T-helper 2 cell (primary cell): Measurements from ENCODE around the gene ZNF417.
"Not testable (repeated sequence)": the region's sequence is repeated elsewhere in the genome, so short reads cannot be mapped to it uniquely, and the experiment has no call there.

ENCODE experiments used
- DNase-seq, 5 experiments: peaks; one replicate each; pipeline versions ENCODE4 v3.0.0 to v3.0.0-alpha.2; 2012 to 2022

ZNF417 gene

GRCh38 chr19:57887195-57887941, 29.0 kb downstream of the ZNF417 start:
- DNase-seq = no peak

DNA sequence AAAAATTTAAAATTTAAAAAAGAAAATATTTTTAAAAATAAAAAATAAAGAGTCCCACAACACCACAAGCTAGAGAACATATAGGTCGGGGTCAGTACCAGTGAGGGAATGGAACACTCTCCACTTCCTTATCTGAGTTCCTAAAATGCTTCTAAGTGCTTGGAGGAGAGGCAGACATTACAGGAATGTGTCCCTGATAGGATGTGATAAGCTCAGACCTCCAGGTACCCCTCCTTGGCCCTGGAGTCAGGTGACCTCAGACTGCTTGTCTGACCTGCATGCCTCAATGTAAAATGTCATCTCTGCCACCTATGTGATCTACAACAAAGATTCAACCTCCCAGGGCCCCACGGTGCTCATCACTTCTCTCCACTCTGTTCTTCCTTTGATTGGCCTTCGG, 30.3 kb downstream of the ZNF417 start:
- no peak for DNase-seq

- not testable (repeated sequence) for DNase-seq
These were observed 42.3 kb downstream of the ZNF417 start for GRCh38 chr19:57873883-57874799.

DNA sequence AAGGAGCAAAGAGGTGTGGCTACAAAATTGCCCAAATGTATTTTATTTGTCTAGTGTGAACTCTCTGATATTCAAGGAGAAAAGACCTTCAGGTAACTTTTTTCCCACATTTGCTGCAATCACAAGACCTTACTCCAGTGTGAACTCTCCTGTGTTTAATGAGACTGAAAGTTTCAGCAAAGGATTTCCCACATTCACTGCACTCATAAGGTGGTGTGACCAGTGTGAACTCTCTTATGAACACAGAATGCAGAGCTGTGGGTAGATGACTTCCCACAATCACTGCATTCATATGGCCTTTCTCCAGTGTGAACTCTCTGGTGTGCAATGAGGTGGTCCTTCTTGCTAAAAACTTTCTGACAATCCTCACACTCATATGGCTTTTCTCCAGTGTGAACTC, 43.9 kb downstream of the ZNF417 start:
- no peak for DNase-seq

DNA sequence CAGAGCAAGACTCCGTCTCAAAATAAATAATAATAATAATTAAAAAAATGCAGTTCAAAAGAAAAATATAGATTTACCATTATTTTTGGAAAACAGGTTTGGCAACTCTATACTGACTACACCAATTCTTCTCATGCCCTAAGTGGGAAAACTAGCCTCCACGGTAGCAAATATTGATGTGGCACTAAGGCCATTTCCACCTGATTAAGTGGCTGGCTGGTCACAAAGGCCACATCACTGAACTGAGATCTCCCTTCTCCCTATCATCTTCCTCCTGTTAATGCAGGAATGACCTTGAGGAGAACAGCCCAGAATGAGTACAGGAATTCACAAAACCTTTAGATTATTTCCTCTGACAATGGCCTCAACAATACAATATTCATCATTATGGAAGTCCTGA, 46.2 kb downstream of the ZNF417 start:
- no peak for DNase-seq

GRCh38 chr19:57869655-57870054, 46.7 kb downstream of the ZNF417 start:
- DNase-seq = not testable (repeated sequence)

- no peak for DNase-seq
These were observed 48.4 kb downstream of the ZNF417 start for GRCh38 chr19:57867868-57868492.
